Choroid plexus epithelial cell (primary cell): ENCODE results near the gene FAM53B.
A peak's percentile ranks its signal among the peaks of the same experiment; 100 is the strongest.
"Not testable (repeated sequence)": the region's sequence is repeated elsewhere in the genome, so short reads cannot be mapped to it uniquely, and the experiment has no call there.

Experiments used
- DNase-seq: peaks from one replicate; pipeline ENCODE4 v3.0.0-alpha.2; 2010; ENCODE audit warnings: low read depth
- H3K4me3 ChIP-seq: 2 replicates; pipeline ENCODE4 v1.5.1; 2011; ENCODE audit warnings: low read depth, mild to moderate bottlenecking, control low read depth, low read length, moderate library complexity
- CTCF ChIP-seq: conservative IDR thresholded peaks from 2 replicates; pipeline ENCODE4 v1.5.1; 2011; ENCODE audit warnings: low read depth, mild to moderate bottlenecking, control low read depth, inconsistent platforms, low read length, moderate library complexity

The FAM53B gene

GRCh38 chr10:124588736-124589490, 155.3 kb downstream of the FAM53B start:
- peak; percentile 16 for DNase-seq
- no peak for TF ChIP-seq CTCF
- H3K4me3 ChIP-seq: no peak overlapping the region

GRCh38 chr10:124588341-124588735, 155.8 kb downstream of the FAM53B start:
- DNase-seq, H3K4me3 ChIP-seq: not testable (repeated sequence)

- no peak for DNase-seq
- TF ChIP-seq CTCF: no peak
- no peak overlapping the region for H3K4me3 ChIP-seq
These were observed 156.4 kb downstream of the FAM53B start for GRCh38 chr10:124587811-124588211.

GRCh38 chr10:124586142-124586541, 158.0 kb downstream of the FAM53B start:
- no peak for TF ChIP-seq CTCF

GRCh38 chr10:124579011-124579399, 165.2 kb downstream of the FAM53B start:
- TF ChIP-seq CTCF: no peak
- no peak for DNase-seq
- no peak overlapping the region for H3K4me3 ChIP-seq

More at GRCh38 chr10:124586142-124586541, 158.0 kb downstream of the FAM53B start:
- DNase-seq: no peak
- no peak overlapping the region for H3K4me3 ChIP-seq

GRCh38 chr10:124578231-124579010, 165.8 kb downstream of the FAM53B start:
- no peak for TF ChIP-seq CTCF
- H3K4me3 ChIP-seq: no peak overlapping the region
- no peak for DNase-seq

- DNase-seq: no peak
- no peak for TF ChIP-seq CTCF
- H3K4me3 ChIP-seq: no peak overlapping the region
These were observed 166.5 kb downstream of the FAM53B start for GRCh38 chr10:124577651-124578050.
